ENCODE measurements around the gene LANCL3.
A peak's percentile ranks its signal among the peaks of the same experiment; 100 is the strongest.
"Not testable (repeated sequence)": the region's sequence is repeated elsewhere in the genome, so short reads cannot be mapped to it uniquely, and the experiment has no call there.

LANCL3 gene

GRCh38 chrX:37571426-37572107 is at the start of gene LANCL3:
Gene LANCL3 (plus strand): TSS chrX:37571661. CDS start chrX:37571871, 210 bp downstream.
- H3K4me3 ChIP-seq (ENCODE audit: low read depth, low read length): not testable (repeated sequence)

GRCh38 chrX:37523673-37524072 is 47.8 kb upstream of the LANCL3 start:
- not testable (repeated sequence) for DNase-seq (ENCODE audit: low read depth); H3K4me3 ChIP-seq (ENCODE audit: low read depth, low read length)

More at GRCh38 chrX:37571426-37572107, at the start of gene LANCL3:
- DNase-seq (ENCODE audit: low read depth): not testable (repeated sequence)

GRCh38 chrX:37541991-37542390 is 29.5 kb upstream of the LANCL3 start:
- no peak overlapping the region for H3K4me3 ChIP-seq (ENCODE audit: low read depth, low read length)
- TF ChIP-seq CTCF (IDR thresholded peaks at IDR 0.05; ENCODE audit: insufficient read depth, low read depth, low read length, missing control alignments): no peak

GRCh38 chrX:37542791-37543190 is 28.7 kb upstream of the LANCL3 start:
- H3K4me3 ChIP-seq (ENCODE audit: low read depth, low read length): no peak overlapping the region
- no peak for TF ChIP-seq CTCF (IDR thresholded peaks at IDR 0.05; ENCODE audit: insufficient read depth, low read depth, low read length, missing control alignments)
- DNase-seq (ENCODE audit: low read depth): no peak

More at GRCh38 chrX:37541991-37542390, 29.5 kb upstream of the LANCL3 start:
- no peak for DNase-seq (ENCODE audit: low read depth)

GRCh38 chrX:37543324-37543723 is 28.1 kb upstream of the LANCL3 start:
- no peak overlapping the region for H3K4me3 ChIP-seq (ENCODE audit: low read depth, low read length)
- TF ChIP-seq CTCF (IDR thresholded peaks at IDR 0.05; ENCODE audit: insufficient read depth, low read depth, low read length, missing control alignments): no peak
- no peak for DNase-seq (ENCODE audit: low read depth)

- not testable (repeated sequence) for H3K4me3 ChIP-seq (ENCODE audit: low read depth, low read length); DNase-seq (ENCODE audit: low read depth)
Measured at GRCh38 chrX:37544531-37544930, 26.9 kb upstream of the LANCL3 start.

- DNase-seq (ENCODE audit: low read depth): no peak
Measured at GRCh38 chrX:37545066-37545465, 26.4 kb upstream of the LANCL3 start.

GRCh38 chrX:37549619-37550018 is 21.8 kb upstream of the LANCL3 start:
- DNase-seq (ENCODE audit: low read depth); H3K4me3 ChIP-seq (ENCODE audit: low read depth, low read length): not testable (repeated sequence)

More at GRCh38 chrX:37545066-37545465, 26.4 kb upstream of the LANCL3 start:
- H3K4me3 ChIP-seq (ENCODE audit: low read depth, low read length): no peak overlapping the region
- no peak for TF ChIP-seq CTCF (IDR thresholded peaks at IDR 0.05; ENCODE audit: insufficient read depth, low read depth, low read length, missing control alignments)

GRCh38 chrX:37553476-37553875 is 18.0 kb upstream of the LANCL3 start:
- TF ChIP-seq CTCF (IDR thresholded peaks at IDR 0.05; ENCODE audit: insufficient read depth, low read depth, low read length, missing control alignments): no peak
- no peak overlapping the region for H3K4me3 ChIP-seq (ENCODE audit: low read depth, low read length)
- no peak for DNase-seq (ENCODE audit: low read depth)

GRCh38 chrX:37565254-37565653 is 6.2 kb upstream of the LANCL3 start:
- DNase-seq (ENCODE audit: low read depth); H3K4me3 ChIP-seq (ENCODE audit: low read depth, low read length): not testable (repeated sequence)

GRCh38 chrX:37570349-37570748 is 1.1 kb upstream of the LANCL3 start:
- H3K4me3 ChIP-seq (ENCODE audit: low read depth, low read length); DNase-seq (ENCODE audit: low read depth): not testable (repeated sequence)

- H3K4me3 ChIP-seq (ENCODE audit: low read depth, low read length): not testable (repeated sequence)
- DNase-seq (ENCODE audit: low read depth): peak; percentile 0
Measured at GRCh38 chrX:37572108-37572587, 687 bp downstream of the LANCL3 start.

- not testable (repeated sequence) for H3K4me3 ChIP-seq (ENCODE audit: low read depth, low read length); DNase-seq (ENCODE audit: low read depth)
Measured at GRCh38 chrX:37573121-37573520, 1.7 kb downstream of the LANCL3 start.

Measured in GM12865 (cell line).